GM12878 (cell line): ENCODE results near the gene LFNG. TPM values are rescaled to one million over a fixed set of nuclear protein-coding genes. Genes with fewer than 3 reads are reported as not detected.

Experiments used
- BACH1 ChIP-seq: fragments of 450-650 bp; IDR thresholded peaks from 2 replicates; pipeline ENCODE4 v1.6.1; 2017; ENCODE audit warnings: mild to moderate bottlenecking, borderline replicate concordance
- BHLHE40 ChIP-seq, 2 experiments: fragments of 450-650 bp in 1 of 2; IDR thresholded peaks; 2 replicates each; pipeline ENCODE4 v1.6.1; 2011 to 2017; ENCODE audit warnings: low read depth in 2 of 2, borderline replicate concordance in 1 of 2, improper control_type of control experiment in 1 of 2, low read length in 1 of 2, mild to moderate bottlenecking in 1 of 2
- CBFB ChIP-seq: IDR thresholded peaks from 2 replicates; pipeline ENCODE4 v1.6.1; 2016; ENCODE audit warnings: antibody characterized with exemption, low read depth
- CREB1 ChIP-seq: IDR thresholded peaks from 2 replicates; pipeline ENCODE4 v1.6.1; 2012; ENCODE audit warnings: low read depth, mild to moderate bottlenecking, inconsistent platforms
- EED ChIP-seq: sonication (generic); IDR thresholded peaks from 2 replicates; pipeline ENCODE4 v1.6.1; 2016; ENCODE audit warnings: antibody characterized with exemption, low read depth
- IRF5 ChIP-seq: fragments of 450-650 bp; IDR thresholded peaks from 2 replicates; pipeline ENCODE4 v1.6.1; 2017; ENCODE audit warnings: borderline replicate concordance
- JUNB ChIP-seq: IDR thresholded peaks from 2 replicates; pipeline ENCODE4 v1.6.1; 2016; ENCODE audit warnings: antibody characterized with exemption, mild to moderate bottlenecking
- MEF2B ChIP-seq: fragments of 450-650 bp; IDR thresholded peaks from 2 replicates; pipeline ENCODE4 v1.6.1; 2018; ENCODE audit warnings: mild to moderate bottlenecking, moderate library complexity; ENCODE audit not compliant: partially characterized antibody, poor library complexity, severe bottlenecking
- NR2C1 ChIP-seq: fragments of 450-650 bp; IDR thresholded peaks from 2 replicates; pipeline ENCODE4 v1.6.1; 2017; ENCODE audit warnings: antibody characterized with exemption, mild to moderate bottlenecking, moderate library complexity
- SMC3 ChIP-seq: IDR thresholded peaks from 2 replicates; pipeline ENCODE4 v1.6.1; 2011; ENCODE audit warnings: low read length, improper control_type of control experiment, borderline replicate concordance
- polyA plus RNA-seq, 11 experiments: library from polyadenylated mRNA; depleted of rRNA in 4 of 11; unstranded in 6 of 11; stranded (reverse) in 5 of 11; fragments of >200 nt; fragmentation: Nextera tagmentation in 4 of 11; fragmentation: Illumina TruSeq in 1 of 11; extraction: Ambion mirVana in 4 of 11; extraction: Trizol in 1 of 11; gene quantifications; 1 replicate in 1 of 11; 2 replicates in 10 of 11; pipeline versions ENCODE4 v1.2.1 to v1.2.3, GENCODE V29; 2011 to 2016; ENCODE audit warnings: inconsistent platforms in 2 of 11, missing spikeins in 2 of 11, low read depth in 1 of 11
- total RNA-seq, 4 experiments: library from RNA; depleted of rRNA in 3 of 4; stranded (reverse); fragments of >200 nt in 3 of 4; fragmentation: Illumina TruSeq in 1 of 4; extraction: Trizol in 1 of 4; gene quantifications; 2 replicates each; pipeline versions ENCODE4 v1.2.1 to v1.2.3, GENCODE V29; 2013 to 2021
- TF ChIP-seq, protein P1 (sequence below): fragments of 450-650 bp; IDR thresholded peaks from 2 replicates; pipeline ENCODE4 v1.6.1; 2017; ENCODE audit warnings: mild to moderate bottlenecking, moderate library complexity
- TF ChIP-seq, protein P2 (sequence below): fragments of 450-650 bp; IDR thresholded peaks from 2 replicates; pipeline ENCODE4 v1.6.1; 2017; ENCODE audit warnings: mild to moderate bottlenecking, low read depth, inconsistent platforms; ENCODE audit not compliant: poor library complexity, severe bottlenecking
- TF ChIP-seq, protein P3 (sequence below): fragments of 450-650 bp; IDR thresholded peaks from 2 replicates; pipeline ENCODE4 v1.6.1; 2017; ENCODE audit warnings: low read depth, mild to moderate bottlenecking, moderate library complexity

LFNG gene
- total and polyA plus RNA-seq, 10 of the 15 experiments (the other 5 are each of a cell fraction or from before 2014, with no cell fraction given) = 0.09 to 0.68 (median 0.33) TPM; not detected in 2

DNA sequence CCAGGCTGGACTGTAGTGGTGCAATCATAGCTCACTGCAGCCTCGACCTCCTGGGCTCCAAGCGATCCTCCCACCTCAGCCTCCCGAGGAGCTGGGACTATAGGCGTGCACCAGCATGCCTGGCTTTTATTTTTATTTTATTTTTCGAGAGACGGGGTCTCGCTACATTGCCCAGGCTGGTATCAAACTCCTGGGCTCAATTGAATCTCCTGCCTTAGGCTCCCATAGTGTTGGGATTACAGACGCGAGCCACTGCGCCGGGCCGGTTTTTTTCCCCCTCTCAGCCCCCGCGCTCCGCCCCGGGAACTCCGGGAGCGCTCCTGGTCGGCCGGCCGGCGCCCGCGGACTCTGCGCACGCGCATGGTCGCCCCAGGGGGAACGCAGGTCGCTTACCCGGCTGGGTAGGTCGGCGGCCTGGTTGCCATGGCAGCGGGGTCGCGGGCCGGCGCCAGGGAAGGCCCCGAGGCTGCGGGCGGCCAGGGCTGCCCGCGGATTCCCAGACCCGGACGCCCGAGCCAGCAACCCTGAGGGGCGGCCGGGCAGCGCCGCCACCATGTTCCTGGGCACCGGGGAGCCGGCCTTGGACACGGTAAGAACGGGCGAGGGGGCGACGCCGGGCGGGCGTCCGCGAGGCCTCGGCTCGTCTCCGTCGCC is 39.2 kb downstream of the LFNG start, which contains the start of gene IQCE (continued):
- TF ChIP-seq, protein P1, sequence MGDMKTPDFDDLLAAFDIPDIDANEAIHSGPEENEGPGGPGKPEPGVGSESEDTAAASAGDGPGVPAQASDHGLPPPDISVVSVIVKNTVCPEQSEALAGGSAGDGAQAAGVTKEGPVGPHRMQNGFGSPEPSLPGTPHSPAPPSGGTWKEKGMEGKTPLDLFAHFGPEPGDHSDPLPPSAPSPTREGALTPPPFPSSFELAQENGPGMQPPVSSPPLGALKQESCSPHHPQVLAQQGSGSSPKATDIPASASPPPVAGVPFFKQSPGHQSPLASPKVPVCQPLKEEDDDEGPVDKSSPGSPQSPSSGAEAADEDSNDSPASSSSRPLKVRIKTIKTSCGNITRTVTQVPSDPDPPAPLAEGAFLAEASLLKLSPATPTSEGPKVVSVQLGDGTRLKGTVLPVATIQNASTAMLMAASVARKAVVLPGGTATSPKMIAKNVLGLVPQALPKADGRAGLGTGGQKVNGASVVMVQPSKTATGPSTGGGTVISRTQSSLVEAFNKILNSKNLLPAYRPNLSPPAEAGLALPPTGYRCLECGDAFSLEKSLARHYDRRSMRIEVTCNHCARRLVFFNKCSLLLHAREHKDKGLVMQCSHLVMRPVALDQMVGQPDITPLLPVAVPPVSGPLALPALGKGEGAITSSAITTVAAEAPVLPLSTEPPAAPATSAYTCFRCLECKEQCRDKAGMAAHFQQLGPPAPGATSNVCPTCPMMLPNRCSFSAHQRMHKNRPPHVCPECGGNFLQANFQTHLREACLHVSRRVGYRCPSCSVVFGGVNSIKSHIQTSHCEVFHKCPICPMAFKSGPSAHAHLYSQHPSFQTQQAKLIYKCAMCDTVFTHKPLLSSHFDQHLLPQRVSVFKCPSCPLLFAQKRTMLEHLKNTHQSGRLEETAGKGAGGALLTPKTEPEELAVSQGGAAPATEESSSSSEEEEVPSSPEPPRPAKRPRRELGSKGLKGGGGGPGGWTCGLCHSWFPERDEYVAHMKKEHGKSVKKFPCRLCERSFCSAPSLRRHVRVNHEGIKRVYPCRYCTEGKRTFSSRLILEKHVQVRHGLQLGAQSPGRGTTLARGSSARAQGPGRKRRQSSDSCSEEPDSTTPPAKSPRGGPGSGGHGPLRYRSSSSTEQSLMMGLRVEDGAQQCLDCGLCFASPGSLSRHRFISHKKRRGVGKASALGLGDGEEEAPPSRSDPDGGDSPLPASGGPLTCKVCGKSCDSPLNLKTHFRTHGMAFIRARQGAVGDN = peak; percentile 46; the same call in 1 of the 2 replicates
- peak; percentile 25 to 69; a peak in 2 of 4 replicates for TF ChIP-seq BHLHE40 (IDR thresholded peaks at IDR 0.05; ENCODE audit: borderline replicate concordance in 1 of 2, low read depth in 2 of 2, low read length in 1 of 2)
- TF ChIP-seq SMC3 = no peak
- TF ChIP-seq CBFB = no peak; the same call in 1 of the 2 replicates
- TF ChIP-seq, protein P2, sequence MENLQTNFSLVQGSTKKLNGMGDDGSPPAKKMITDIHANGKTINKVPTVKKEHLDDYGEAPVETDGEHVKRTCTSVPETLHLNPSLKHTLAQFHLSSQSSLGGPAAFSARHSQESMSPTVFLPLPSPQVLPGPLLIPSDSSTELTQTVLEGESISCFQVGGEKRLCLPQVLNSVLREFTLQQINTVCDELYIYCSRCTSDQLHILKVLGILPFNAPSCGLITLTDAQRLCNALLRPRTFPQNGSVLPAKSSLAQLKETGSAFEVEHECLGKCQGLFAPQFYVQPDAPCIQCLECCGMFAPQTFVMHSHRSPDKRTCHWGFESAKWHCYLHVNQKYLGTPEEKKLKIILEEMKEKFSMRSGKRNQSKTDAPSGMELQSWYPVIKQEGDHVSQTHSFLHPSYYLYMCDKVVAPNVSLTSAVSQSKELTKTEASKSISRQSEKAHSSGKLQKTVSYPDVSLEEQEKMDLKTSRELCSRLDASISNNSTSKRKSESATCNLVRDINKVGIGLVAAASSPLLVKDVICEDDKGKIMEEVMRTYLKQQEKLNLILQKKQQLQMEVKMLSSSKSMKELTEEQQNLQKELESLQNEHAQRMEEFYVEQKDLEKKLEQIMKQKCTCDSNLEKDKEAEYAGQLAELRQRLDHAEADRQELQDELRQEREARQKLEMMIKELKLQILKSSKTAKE = no peak
- TF ChIP-seq, protein P3, sequence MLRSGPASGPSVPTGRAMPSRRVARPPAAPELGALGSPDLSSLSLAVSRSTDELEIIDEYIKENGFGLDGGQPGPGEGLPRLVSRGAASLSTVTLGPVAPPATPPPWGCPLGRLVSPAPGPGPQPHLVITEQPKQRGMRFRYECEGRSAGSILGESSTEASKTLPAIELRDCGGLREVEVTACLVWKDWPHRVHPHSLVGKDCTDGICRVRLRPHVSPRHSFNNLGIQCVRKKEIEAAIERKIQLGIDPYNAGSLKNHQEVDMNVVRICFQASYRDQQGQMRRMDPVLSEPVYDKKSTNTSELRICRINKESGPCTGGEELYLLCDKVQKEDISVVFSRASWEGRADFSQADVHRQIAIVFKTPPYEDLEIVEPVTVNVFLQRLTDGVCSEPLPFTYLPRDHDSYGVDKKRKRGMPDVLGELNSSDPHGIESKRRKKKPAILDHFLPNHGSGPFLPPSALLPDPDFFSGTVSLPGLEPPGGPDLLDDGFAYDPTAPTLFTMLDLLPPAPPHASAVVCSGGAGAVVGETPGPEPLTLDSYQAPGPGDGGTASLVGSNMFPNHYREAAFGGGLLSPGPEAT = peak; percentile 92
- no peak for TF ChIP-seq CREB1
- peak; percentile 37 for TF ChIP-seq MEF2B
- peak; percentile 53 for TF ChIP-seq BACH1
- no peak for TF ChIP-seq EED
- TF ChIP-seq IRF5 = no peak
- no peak for TF ChIP-seq JUNB
- peak; percentile 89 for TF ChIP-seq NR2C1
